Astrocyte (in vitro differentiated cells and primary cell): ENCODE measurements around the gene TRPM3.

Source experiments
- EZH2 ChIP-seq: IDR thresholded peaks from 2 replicates; pipeline ENCODE4 v1.6.1; 2012; ENCODE audit warnings: mild to moderate bottlenecking, low read length, inconsistent platforms; ENCODE audit not compliant: insufficient read depth
- TF ChIP-seq, protein P1 (sequence below): IDR thresholded peaks from 2 replicates; pipeline ENCODE4 v1.5.1; 2011; ENCODE audit warnings: low read depth, mild to moderate bottlenecking, inconsistent platforms, low read length, moderate library complexity; ENCODE audit not compliant: insufficient read depth

GRCh38 chr9:70934642-70935041, 186.8 kb downstream of the TRPM3 start:
- TF ChIP-seq, protein P1, sequence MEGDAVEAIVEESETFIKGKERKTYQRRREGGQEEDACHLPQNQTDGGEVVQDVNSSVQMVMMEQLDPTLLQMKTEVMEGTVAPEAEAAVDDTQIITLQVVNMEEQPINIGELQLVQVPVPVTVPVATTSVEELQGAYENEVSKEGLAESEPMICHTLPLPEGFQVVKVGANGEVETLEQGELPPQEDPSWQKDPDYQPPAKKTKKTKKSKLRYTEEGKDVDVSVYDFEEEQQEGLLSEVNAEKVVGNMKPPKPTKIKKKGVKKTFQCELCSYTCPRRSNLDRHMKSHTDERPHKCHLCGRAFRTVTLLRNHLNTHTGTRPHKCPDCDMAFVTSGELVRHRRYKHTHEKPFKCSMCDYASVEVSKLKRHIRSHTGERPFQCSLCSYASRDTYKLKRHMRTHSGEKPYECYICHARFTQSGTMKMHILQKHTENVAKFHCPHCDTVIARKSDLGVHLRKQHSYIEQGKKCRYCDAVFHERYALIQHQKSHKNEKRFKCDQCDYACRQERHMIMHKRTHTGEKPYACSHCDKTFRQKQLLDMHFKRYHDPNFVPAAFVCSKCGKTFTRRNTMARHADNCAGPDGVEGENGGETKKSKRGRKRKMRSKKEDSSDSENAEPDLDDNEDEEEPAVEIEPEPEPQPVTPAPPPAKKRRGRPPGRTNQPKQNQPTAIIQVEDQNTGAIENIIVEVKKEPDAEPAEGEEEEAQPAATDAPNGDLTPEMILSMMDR: no peak
- no peak for TF ChIP-seq EZH2
